H9 (cell line): Measurements from ENCODE around the gene PLK1. TPM values are rescaled to one million over a fixed set of nuclear protein-coding genes. Genes with fewer than 3 reads are reported as not detected.

Experiments
- DNase-seq: peaks from one replicate; pipeline ENCODE4 v3.0.0-alpha.2; 2017
- H2AFZ ChIP-seq: one replicate; pipeline ENCODE4 v1.6.1; 2013; ENCODE audit warnings: mild to moderate bottlenecking, low read length, control low read depth, moderate library complexity
- H2AK5ac ChIP-seq: 2 replicates; pipeline ENCODE4 v1.6.1; 2013; ENCODE audit warnings: low read length, control low read depth, mixed read lengths; ENCODE audit not compliant: insufficient read length
- H2BK120ac ChIP-seq: one replicate; pipeline ENCODE4 v1.6.1; 2013; ENCODE audit warnings: low read depth, mild to moderate bottlenecking, low read length, control low read depth, inconsistent platforms; ENCODE audit not compliant: poor library complexity, severe bottlenecking
- H2BK12ac ChIP-seq: 2 replicates; pipeline ENCODE4 v1.6.1; 2013; ENCODE audit warnings: low read length, control low read depth, mixed read lengths, low read depth; ENCODE audit not compliant: insufficient read length
- H2BK15ac ChIP-seq: 2 replicates; pipeline ENCODE4 v1.6.1; 2013; ENCODE audit warnings: low read depth, low read length, control low read depth
- H2BK20ac ChIP-seq: one replicate; pipeline ENCODE4 v1.6.1; 2013; ENCODE audit warnings: low read depth, mild to moderate bottlenecking, low read length, control low read depth, inconsistent platforms; ENCODE audit not compliant: poor library complexity, severe bottlenecking
- H2BK5ac ChIP-seq: 2 replicates; pipeline ENCODE4 v1.6.1; 2013; ENCODE audit warnings: low read length, control low read depth, mixed read lengths; ENCODE audit not compliant: insufficient read length
- H3K14ac ChIP-seq: 2 replicates; pipeline ENCODE4 v1.6.1; 2013; ENCODE audit warnings: low read length, control low read depth; ENCODE audit not compliant: insufficient read depth
- H3K18ac ChIP-seq: 2 replicates; pipeline ENCODE4 v1.6.1; 2013; ENCODE audit warnings: low read depth, mild to moderate bottlenecking, mixed read lengths, low read length, control low read depth; ENCODE audit not compliant: insufficient read length
- H3K23ac ChIP-seq: 2 replicates; pipeline ENCODE4 v1.6.1; 2013; ENCODE audit warnings: low read length, control low read depth, mixed read lengths, low read depth; ENCODE audit not compliant: insufficient read length
- H3K23me2 ChIP-seq: 2 replicates; pipeline ENCODE4 v1.6.1; 2013; ENCODE audit warnings: low read depth, mild to moderate bottlenecking, mixed read lengths, low read length, control low read depth; ENCODE audit not compliant: insufficient read length, poor library complexity, severe bottlenecking
- H3K27ac ChIP-seq: 2 replicates; pipeline ENCODE4 v1.5.1; 2013; ENCODE audit warnings: low read length, control low read depth, mixed read lengths, low read depth; ENCODE audit not compliant: insufficient read length
- H3K27me3 ChIP-seq: 2 replicates; pipeline ENCODE4 v1.6.1; 2013; ENCODE audit warnings: low read length, control low read depth, inconsistent platforms; ENCODE audit not compliant: insufficient read depth
- H3K4ac ChIP-seq: 2 replicates; pipeline ENCODE4 v1.6.1; 2013; ENCODE audit warnings: low read depth, mild to moderate bottlenecking, control low read depth, inconsistent platforms, low read length, moderate library complexity
- H3K4me1 ChIP-seq: 2 replicates; pipeline ENCODE4 v1.6.1; 2013; ENCODE audit warnings: low read length, control low read depth, inconsistent platforms; ENCODE audit not compliant: insufficient read depth
- H3K4me2 ChIP-seq: 2 replicates; pipeline ENCODE4 v1.6.1; 2013; ENCODE audit warnings: low read length, control low read depth, mixed read lengths; ENCODE audit not compliant: insufficient read length, insufficient read depth
- H3K56ac ChIP-seq: 2 replicates; pipeline ENCODE4 v1.6.1; 2013; ENCODE audit warnings: low read depth, mild to moderate bottlenecking, mixed read lengths, low read length, control low read depth; ENCODE audit not compliant: insufficient read length
- H3K79me1 ChIP-seq: 2 replicates; pipeline ENCODE4 v1.6.1; 2013; ENCODE audit warnings: low read depth, mild to moderate bottlenecking, moderate library complexity, low read length, control low read depth, inconsistent platforms; ENCODE audit not compliant: insufficient read depth, poor library complexity, severe bottlenecking
- H3K79me2 ChIP-seq: 2 replicates; pipeline ENCODE4 v1.6.1; 2013; ENCODE audit warnings: low read length, control low read depth, inconsistent platforms; ENCODE audit not compliant: insufficient read depth
- H3K9ac ChIP-seq: 2 replicates; pipeline ENCODE4 v1.6.1; 2013; ENCODE audit warnings: low read length, control low read depth, mixed read lengths; ENCODE audit not compliant: insufficient read length; ENCODE audit errors: extremely low read depth
- H3K9me3 ChIP-seq: one replicate; pipeline ENCODE4 v1.6.1; 2013; ENCODE audit warnings: low read depth, low read length, inconsistent platforms; ENCODE audit not compliant: control insufficient read depth
- H3T11ph ChIP-seq: one replicate; pipeline ENCODE4 v1.6.1; 2013; ENCODE audit warnings: mild to moderate bottlenecking, low read length, control low read depth, inconsistent platforms
- H4K20me1 ChIP-seq: one replicate; pipeline ENCODE4 v1.6.1; 2013; ENCODE audit not compliant: control insufficient read depth, insufficient read length, insufficient read depth
- H4K5ac ChIP-seq: 2 replicates; pipeline ENCODE4 v1.6.1; 2013; ENCODE audit warnings: low read depth, mild to moderate bottlenecking, mixed read lengths, low read length, control low read depth; ENCODE audit not compliant: insufficient read length
- H4K8ac ChIP-seq: replicated peaks from 2 replicates; pipeline ENCODE4 v1.6.1; 2013; ENCODE audit warnings: low read length, control low read depth, mixed read lengths, low read depth; ENCODE audit not compliant: insufficient read length
- H4K91ac ChIP-seq: 2 replicates; pipeline ENCODE4 v1.6.1; 2013; ENCODE audit warnings: low read depth, mild to moderate bottlenecking, moderate library complexity, mixed read lengths, low read length, control low read depth; ENCODE audit not compliant: insufficient read length
- H3K27ac Mint-ChIP-seq, 3 experiments: 2 replicates in 2 of 3; 3 replicates in 1 of 3; pipeline ENCODE4 v1.8.0; 2020 to 2021; ENCODE audit warnings: mixed read lengths in 3 of 3, mild to moderate bottlenecking in 1 of 3, moderate library complexity in 1 of 3
- H3K27me3 Mint-ChIP-seq: 2 replicates; pipeline ENCODE4 v1.8.0; 2021; ENCODE audit warnings: low read depth, mild to moderate bottlenecking, moderate library complexity, mixed read lengths
- H3K36me3 Mint-ChIP-seq, 3 experiments: 2 replicates in 2 of 3; 3 replicates in 1 of 3; pipeline ENCODE4 v1.8.0; 2020 to 2021; ENCODE audit warnings: low read depth in 3 of 3, mixed read lengths in 3 of 3; ENCODE audit not compliant: insufficient read depth in 1 of 3
- H3K4me1 Mint-ChIP-seq, 2 experiments: 2 replicates each; pipeline ENCODE4 v1.8.0; 2020; ENCODE audit warnings: mixed read lengths in 2 of 2
- H3K4me3 Mint-ChIP-seq, 2 experiments: 2 replicates in 1 of 2; 3 replicates in 1 of 2; pipeline ENCODE4 v1.8.0; 2020 to 2021; ENCODE audit warnings: mild to moderate bottlenecking in 2 of 2, mixed read lengths in 2 of 2, moderate library complexity in 1 of 2
- H3K9me3 Mint-ChIP-seq, 2 experiments: 2 replicates in 1 of 2; 3 replicates in 1 of 2; pipeline ENCODE4 v1.8.0; 2020; ENCODE audit warnings: mild to moderate bottlenecking in 2 of 2, mixed read lengths in 2 of 2, moderate library complexity in 1 of 2
- CTCF ChIP-seq: fragments of 200-600 bp; sonication (generic); conservative IDR thresholded peaks from 3 replicates; pipeline ENCODE4 v1.8.0; 2021; ENCODE audit warnings: antibody characterized with exemption, mild to moderate bottlenecking
- WGBS: extraction: QIAGEN DNeasy Blood & Tissue Kit; methylation state at CpG from one replicate; pipeline ENCODE4 v1.1.7; 2013; ENCODE audit warnings: missing lambda C conversion rate, low lambda C conversion rate, mixed read lengths; ENCODE audit not compliant: insufficient read length; ENCODE audit errors: extremely low coverage; 5-methylcytosine and 5-hydroxymethylcytosine counted together
- total RNA-seq: library from RNA; stranded (reverse); gene quantifications from 2 replicates; pipeline ENCODE4 v1.2.1, GENCODE V29; 2021

The PLK1 gene
- total RNA-seq, 1 experiment from 2014 or later: 140 TPM

- Histone ChIP-seq H4K20me1 (no peaks in the 10 kb centered on the region), H3K9me3 (no peaks in the 10 kb centered on the region), H2AK5ac (no peak overlapping the region), H2BK15ac (no peak overlapping the region), H3K79me2 (no peaks in the 10 kb centered on the region), H3K79me1 (no peaks in the 10 kb centered on the region), H4K8ac (no peak overlapping the region), H4K91ac (no peak overlapping the region), H3K27ac (no peak overlapping the region), H2BK120ac (no peak overlapping the region), H3K23me2 (peaks cover 6% of the 10 kb centered on the region), H3K23ac (no peak overlapping the region), H3K14ac (no peak overlapping the region), H4K5ac (no peak overlapping the region), H3K9ac (no peak overlapping the region), H3K4me1 (no peaks in the 10 kb centered on the region), H2BK20ac (no peak overlapping the region), H3K4me2 (no peak overlapping the region), H3K56ac (no peak overlapping the region), H2BK5ac (no peak overlapping the region), H3K18ac (no peak overlapping the region), H3T11ph (no peak overlapping the region), H2BK12ac (no peak overlapping the region), H2AFZ (no peak overlapping the region), H3K27me3 (no peaks in the 10 kb centered on the region), H3K4ac (no peak overlapping the region)
- H3K27ac Mint-ChIP-seq: peak overlapping the region in 1 of 3 experiments; percentile 80; a peak in 2 of 7 replicates
- DNase-seq: no peak
- no CpG with 5 or more reads among the region's 10 CpGs for WGBS
- H3K27me3 Mint-ChIP-seq: no peaks in the 10 kb centered on the region
- H3K4me3 Mint-ChIP-seq: no peak overlapping the region; a peak in 1 of 5 replicates
- H3K4me1 Mint-ChIP-seq: peaks cover 16 to 17% of the 10 kb centered on the region in 2 experiments
- no peak for TF ChIP-seq CTCF
- H3K9me3 Mint-ChIP-seq: no peaks in the 10 kb centered on the region
- H3K36me3 Mint-ChIP-seq: peaks cover 32 to 59% (median 50%) of the 10 kb centered on the region in 3 experiments; a peak in 6 of 7 replicates
Observed at GRCh38 chr16:23691483-23692189, 12.9 kb downstream of the PLK1 start.
